ENCODE measurements around the gene BCAR1. TPM values are rescaled to one million over a fixed set of nuclear protein-coding genes. Genes with fewer than 3 reads are reported as not detected.
"Not testable (repeated sequence)": the region's sequence is repeated elsewhere in the genome, so short reads cannot be mapped to it uniquely, and the experiment has no call there.

BCAR1 gene
- total RNA-seq, 1 donor from 2014 or later: 19.3 TPM

GRCh38 chr16:75217389-75217851 lies 34.0 kb downstream of the BCAR1 start:
- Histone ChIP-seq H3K9me3 (ENCODE audit: control insufficient read depth in 3 of 3, low read length in 3 of 3) (no peaks in the 10 kb centered on the region), H3K27me3 (ENCODE audit: control insufficient read depth in 3 of 3, insufficient read depth in 3 of 3, low read length in 3 of 3) (no peaks in the 10 kb centered on the region), H3K9ac (ENCODE audit: low read depth in 1 of 3, low read length in 3 of 3) (no peak overlapping the region), H3K4me3 (ENCODE audit: low read length in 3 of 3) (no peak overlapping the region), H3K4me1 (ENCODE audit: control insufficient read depth in 3 of 3, insufficient read depth in 3 of 3, low read length in 3 of 3) (no peaks in the 10 kb centered on the region), H3K36me3 (ENCODE audit: control insufficient read depth in 3 of 3, insufficient read depth in 3 of 3, low read length in 3 of 3) (no peaks in the 10 kb centered on the region), H3K27ac (ENCODE audit: low read depth, low read length) (no peak overlapping the region)

GRCh38 chr16:75216576-75216975 lies 34.8 kb downstream of the BCAR1 start:
- Histone ChIP-seq H3K27me3 (ENCODE audit: control insufficient read depth in 3 of 3, insufficient read depth in 3 of 3, low read length in 3 of 3) (no peaks in the 10 kb centered on the region), H3K4me1 (ENCODE audit: control insufficient read depth in 3 of 3, insufficient read depth in 3 of 3, low read length in 3 of 3) (no peaks in the 10 kb centered on the region), H3K9me3 (ENCODE audit: control insufficient read depth in 3 of 3, low read length in 3 of 3) (no peaks in the 10 kb centered on the region), H3K4me3 (ENCODE audit: low read length in 3 of 3) (no peak overlapping the region), H3K9ac (ENCODE audit: low read depth in 1 of 3, low read length in 3 of 3) (no peak overlapping the region), H3K27ac (ENCODE audit: low read depth, low read length) (no peak overlapping the region), H3K36me3 (ENCODE audit: control insufficient read depth in 3 of 3, insufficient read depth in 3 of 3, low read length in 3 of 3) (no peaks in the 10 kb centered on the region)

GRCh38 chr16:75216127-75216526 lies 35.3 kb downstream of the BCAR1 start:
- Histone ChIP-seq H3K36me3 (ENCODE audit: control insufficient read depth in 3 of 3, insufficient read depth in 3 of 3, low read length in 3 of 3) (no peaks in the 10 kb centered on the region), H3K4me3 (ENCODE audit: low read length in 3 of 3) (no peak overlapping the region), H3K9me3 (ENCODE audit: control insufficient read depth in 3 of 3, low read length in 3 of 3) (no peaks in the 10 kb centered on the region), H3K27ac (ENCODE audit: low read depth, low read length) (no peak overlapping the region), H3K9ac (ENCODE audit: low read depth in 1 of 3, low read length in 3 of 3) (no peak overlapping the region), H3K27me3 (ENCODE audit: control insufficient read depth in 3 of 3, insufficient read depth in 3 of 3, low read length in 3 of 3) (no peaks in the 10 kb centered on the region), H3K4me1 (ENCODE audit: control insufficient read depth in 3 of 3, insufficient read depth in 3 of 3, low read length in 3 of 3) (no peaks in the 10 kb centered on the region)

- H3K9ac ChIP-seq (ENCODE audit: low read depth in 1 of 3, low read length in 3 of 3); H3K27me3 ChIP-seq (ENCODE audit: control insufficient read depth in 3 of 3, insufficient read depth in 3 of 3, low read length in 3 of 3); H3K9me3 ChIP-seq (ENCODE audit: control insufficient read depth in 3 of 3, low read length in 3 of 3): not testable (repeated sequence)
Observed at GRCh38 chr16:75211286-75211685, 40.1 kb downstream of the BCAR1 start.

GRCh38 chr16:75209944-75210343 lies 41.5 kb downstream of the BCAR1 start:
- no peaks in the 10 kb centered on the region for H3K36me3 ChIP-seq (ENCODE audit: control insufficient read depth in 3 of 3, insufficient read depth in 3 of 3, low read length in 3 of 3)
- H3K9ac ChIP-seq (ENCODE audit: low read depth in 1 of 3, low read length in 3 of 3): no peak overlapping the region
- no peak overlapping the region for H3K27ac ChIP-seq (ENCODE audit: low read depth, low read length)
- no peaks in the 10 kb centered on the region for H3K9me3 ChIP-seq (ENCODE audit: control insufficient read depth in 3 of 3, low read length in 3 of 3)
- H3K4me1 ChIP-seq (ENCODE audit: control insufficient read depth in 3 of 3, insufficient read depth in 3 of 3, low read length in 3 of 3): no peaks in the 10 kb centered on the region
- no peak overlapping the region for H3K4me3 ChIP-seq (ENCODE audit: low read length in 3 of 3)
- H3K27me3 ChIP-seq (ENCODE audit: control insufficient read depth in 3 of 3, insufficient read depth in 3 of 3, low read length in 3 of 3): no peaks in the 10 kb centered on the region

More at GRCh38 chr16:75211286-75211685, 40.1 kb downstream of the BCAR1 start:
- not testable (repeated sequence) for H3K36me3 ChIP-seq (ENCODE audit: control insufficient read depth in 3 of 3, insufficient read depth in 3 of 3, low read length in 3 of 3); H3K27ac ChIP-seq (ENCODE audit: low read depth, low read length); H3K4me3 ChIP-seq (ENCODE audit: low read length in 3 of 3); H3K4me1 ChIP-seq (ENCODE audit: control insufficient read depth in 3 of 3, insufficient read depth in 3 of 3, low read length in 3 of 3)

GRCh38 chr16:75209514-75209913 lies 41.9 kb downstream of the BCAR1 start:
- not testable (repeated sequence) for H3K4me1 ChIP-seq (ENCODE audit: control insufficient read depth in 3 of 3, insufficient read depth in 3 of 3, low read length in 3 of 3); H3K4me3 ChIP-seq (ENCODE audit: low read length in 3 of 3); H3K27me3 ChIP-seq (ENCODE audit: control insufficient read depth in 3 of 3, insufficient read depth in 3 of 3, low read length in 3 of 3); H3K27ac ChIP-seq (ENCODE audit: low read depth, low read length); H3K36me3 ChIP-seq (ENCODE audit: control insufficient read depth in 3 of 3, insufficient read depth in 3 of 3, low read length in 3 of 3); H3K9me3 ChIP-seq (ENCODE audit: control insufficient read depth in 3 of 3, low read length in 3 of 3); H3K9ac ChIP-seq (ENCODE audit: low read depth in 1 of 3, low read length in 3 of 3)

GRCh38 chr16:75208861-75209505 lies 42.4 kb downstream of the BCAR1 start:
- Histone ChIP-seq H3K4me3 (ENCODE audit: low read length in 3 of 3) (no peak overlapping the region), H3K9ac (ENCODE audit: low read depth in 1 of 3, low read length in 3 of 3) (no peak overlapping the region), H3K27ac (ENCODE audit: low read depth, low read length) (no peak overlapping the region), H3K9me3 (ENCODE audit: control insufficient read depth in 3 of 3, low read length in 3 of 3) (no peaks in the 10 kb centered on the region), H3K36me3 (ENCODE audit: control insufficient read depth in 3 of 3, insufficient read depth in 3 of 3, low read length in 3 of 3) (no peaks in the 10 kb centered on the region), H3K27me3 (ENCODE audit: control insufficient read depth in 3 of 3, insufficient read depth in 3 of 3, low read length in 3 of 3) (no peaks in the 10 kb centered on the region), H3K4me1 (ENCODE audit: control insufficient read depth in 3 of 3, insufficient read depth in 3 of 3, low read length in 3 of 3) (no peaks in the 10 kb centered on the region)

- Histone ChIP-seq H3K36me3 (ENCODE audit: control insufficient read depth in 3 of 3, insufficient read depth in 3 of 3, low read length in 3 of 3) (no peaks in the 10 kb centered on the region), H3K27me3 (ENCODE audit: control insufficient read depth in 3 of 3, insufficient read depth in 3 of 3, low read length in 3 of 3) (no peaks in the 10 kb centered on the region), H3K27ac (ENCODE audit: low read depth, low read length) (no peak overlapping the region), H3K9ac (ENCODE audit: low read depth in 1 of 3, low read length in 3 of 3) (no peak overlapping the region), H3K9me3 (ENCODE audit: control insufficient read depth in 3 of 3, low read length in 3 of 3) (no peaks in the 10 kb centered on the region), H3K4me1 (ENCODE audit: control insufficient read depth in 3 of 3, insufficient read depth in 3 of 3, low read length in 3 of 3) (no peaks in the 10 kb centered on the region), H3K4me3 (ENCODE audit: low read length in 3 of 3) (no peak overlapping the region)
Observed at GRCh38 chr16:75208242-75208825, 43.1 kb downstream of the BCAR1 start.

- Histone ChIP-seq H3K4me3 (ENCODE audit: low read length in 3 of 3) (no peak overlapping the region), H3K4me1 (ENCODE audit: control insufficient read depth in 3 of 3, insufficient read depth in 3 of 3, low read length in 3 of 3) (no peaks in the 10 kb centered on the region), H3K27me3 (ENCODE audit: control insufficient read depth in 3 of 3, insufficient read depth in 3 of 3, low read length in 3 of 3) (no peaks in the 10 kb centered on the region), H3K36me3 (ENCODE audit: control insufficient read depth in 3 of 3, insufficient read depth in 3 of 3, low read length in 3 of 3) (no peaks in the 10 kb centered on the region), H3K27ac (ENCODE audit: low read depth, low read length) (no peak overlapping the region), H3K9ac (ENCODE audit: low read depth in 1 of 3, low read length in 3 of 3) (no peak overlapping the region), H3K9me3 (ENCODE audit: control insufficient read depth in 3 of 3, low read length in 3 of 3) (no peaks in the 10 kb centered on the region)
Observed at GRCh38 chr16:75207831-75208230, 43.6 kb downstream of the BCAR1 start.

GRCh38 chr16:75206749-75207451 lies 44.5 kb downstream of the BCAR1 start, which contains the start of gene CTRB2:
TSS of gene CTRB2 (minus strand) at chr16:75207161. CDS start at chr16:75207141, 20 bp downstream.
- Histone ChIP-seq H3K36me3 (ENCODE audit: control insufficient read depth in 3 of 3, insufficient read depth in 3 of 3, low read length in 3 of 3) (no peaks in the 10 kb centered on the region), H3K9me3 (ENCODE audit: control insufficient read depth in 3 of 3, low read length in 3 of 3) (no peaks in the 10 kb centered on the region), H3K4me3 (ENCODE audit: low read length in 3 of 3) (no peak within 1 kb of the TSS), H3K27me3 (ENCODE audit: control insufficient read depth in 3 of 3, insufficient read depth in 3 of 3, low read length in 3 of 3) (no peaks in the 10 kb centered on the region), H3K4me1 (ENCODE audit: control insufficient read depth in 3 of 3, insufficient read depth in 3 of 3, low read length in 3 of 3) (no peaks in the 10 kb centered on the region), H3K27ac (ENCODE audit: low read depth, low read length) (no peak within 1 kb of the TSS), H3K9ac (ENCODE audit: low read depth in 1 of 3, low read length in 3 of 3) (no peak within 1 kb of the TSS)

Measured in skeletal muscle tissue (tissue), 4 donors.